ENCODE data around the gene COMT. TPM values are rescaled to one million over a fixed set of nuclear protein-coding genes. Genes with fewer than 3 reads are reported as not detected.
"Not testable (repeated sequence)": the region's sequence is repeated elsewhere in the genome, so short reads cannot be mapped to it uniquely, and the experiment has no call there.

The COMT gene
- total and polyA plus RNA-seq, 3 donors from 2014 or later: 147 to 427 (median 278) TPM

DNA sequence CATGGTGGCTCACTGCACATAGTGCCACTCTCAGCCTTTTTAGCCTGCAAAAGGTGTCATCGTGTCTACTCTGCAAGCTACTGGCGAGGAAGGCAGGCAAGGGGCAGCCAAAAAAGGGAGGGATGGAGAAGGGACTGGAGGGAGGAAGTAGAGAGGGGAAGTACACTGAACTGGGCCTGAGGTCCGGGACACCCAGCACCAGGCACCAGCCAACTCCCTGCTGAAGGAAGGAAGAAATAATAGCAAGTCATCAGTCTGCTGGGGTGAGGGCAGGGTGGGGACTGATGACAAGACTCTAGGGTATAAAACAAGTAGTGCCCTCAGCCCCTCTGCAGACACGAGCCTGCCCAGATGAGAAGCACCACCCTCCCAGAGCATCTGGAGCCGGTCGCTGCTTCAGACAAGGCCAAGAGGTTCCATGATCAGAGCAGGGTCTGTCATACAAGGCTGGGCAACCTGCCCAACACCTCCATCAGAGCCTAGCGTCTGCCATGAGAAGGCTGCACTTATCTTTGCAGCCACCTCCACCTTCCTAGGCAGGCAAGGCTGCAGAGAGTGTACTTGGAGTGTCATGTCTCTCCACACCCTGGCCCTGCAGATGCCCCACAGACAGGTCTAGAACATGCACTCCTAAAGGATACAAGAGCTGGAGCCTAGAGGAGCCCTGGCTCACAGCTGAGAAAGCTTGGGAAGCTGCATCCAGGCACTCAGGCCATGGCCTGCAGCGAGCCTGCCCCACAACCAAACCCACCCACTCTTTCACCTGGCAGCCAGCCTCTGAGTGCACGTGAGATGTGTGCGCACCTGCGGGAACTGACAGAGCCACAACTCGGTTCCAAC lies 9.0 kb upstream of the COMT start:
- Histone ChIP-seq H3K9me3 (no peaks in the 10 kb centered on the region), H3K27me3 (no peaks in the 10 kb centered on the region), H3K4me3 (no peak overlapping the region), H3K36me3 (ENCODE audit: low read depth, missing control alignments) (no peaks in the 10 kb centered on the region), H3K4me1 (no peaks in the 10 kb centered on the region), H3K27ac (no peak overlapping the region)
- intact Hi-C loops (cut with DNase I; ENCODE audit: low total_unique reads): no loop called here
- TF ChIP-seq, protein P1, sequence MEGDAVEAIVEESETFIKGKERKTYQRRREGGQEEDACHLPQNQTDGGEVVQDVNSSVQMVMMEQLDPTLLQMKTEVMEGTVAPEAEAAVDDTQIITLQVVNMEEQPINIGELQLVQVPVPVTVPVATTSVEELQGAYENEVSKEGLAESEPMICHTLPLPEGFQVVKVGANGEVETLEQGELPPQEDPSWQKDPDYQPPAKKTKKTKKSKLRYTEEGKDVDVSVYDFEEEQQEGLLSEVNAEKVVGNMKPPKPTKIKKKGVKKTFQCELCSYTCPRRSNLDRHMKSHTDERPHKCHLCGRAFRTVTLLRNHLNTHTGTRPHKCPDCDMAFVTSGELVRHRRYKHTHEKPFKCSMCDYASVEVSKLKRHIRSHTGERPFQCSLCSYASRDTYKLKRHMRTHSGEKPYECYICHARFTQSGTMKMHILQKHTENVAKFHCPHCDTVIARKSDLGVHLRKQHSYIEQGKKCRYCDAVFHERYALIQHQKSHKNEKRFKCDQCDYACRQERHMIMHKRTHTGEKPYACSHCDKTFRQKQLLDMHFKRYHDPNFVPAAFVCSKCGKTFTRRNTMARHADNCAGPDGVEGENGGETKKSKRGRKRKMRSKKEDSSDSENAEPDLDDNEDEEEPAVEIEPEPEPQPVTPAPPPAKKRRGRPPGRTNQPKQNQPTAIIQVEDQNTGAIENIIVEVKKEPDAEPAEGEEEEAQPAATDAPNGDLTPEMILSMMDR (IDR thresholded peaks at IDR 0.05): no peak
- no peak for TF ChIP-seq POLR2A (IDR thresholded peaks at IDR 0.05)
- 61 to 75% methylated on average over 8 to 12 of the region's 12 CpGs for WGBS, 2 donors
- no peak for DNase-seq

DNA sequence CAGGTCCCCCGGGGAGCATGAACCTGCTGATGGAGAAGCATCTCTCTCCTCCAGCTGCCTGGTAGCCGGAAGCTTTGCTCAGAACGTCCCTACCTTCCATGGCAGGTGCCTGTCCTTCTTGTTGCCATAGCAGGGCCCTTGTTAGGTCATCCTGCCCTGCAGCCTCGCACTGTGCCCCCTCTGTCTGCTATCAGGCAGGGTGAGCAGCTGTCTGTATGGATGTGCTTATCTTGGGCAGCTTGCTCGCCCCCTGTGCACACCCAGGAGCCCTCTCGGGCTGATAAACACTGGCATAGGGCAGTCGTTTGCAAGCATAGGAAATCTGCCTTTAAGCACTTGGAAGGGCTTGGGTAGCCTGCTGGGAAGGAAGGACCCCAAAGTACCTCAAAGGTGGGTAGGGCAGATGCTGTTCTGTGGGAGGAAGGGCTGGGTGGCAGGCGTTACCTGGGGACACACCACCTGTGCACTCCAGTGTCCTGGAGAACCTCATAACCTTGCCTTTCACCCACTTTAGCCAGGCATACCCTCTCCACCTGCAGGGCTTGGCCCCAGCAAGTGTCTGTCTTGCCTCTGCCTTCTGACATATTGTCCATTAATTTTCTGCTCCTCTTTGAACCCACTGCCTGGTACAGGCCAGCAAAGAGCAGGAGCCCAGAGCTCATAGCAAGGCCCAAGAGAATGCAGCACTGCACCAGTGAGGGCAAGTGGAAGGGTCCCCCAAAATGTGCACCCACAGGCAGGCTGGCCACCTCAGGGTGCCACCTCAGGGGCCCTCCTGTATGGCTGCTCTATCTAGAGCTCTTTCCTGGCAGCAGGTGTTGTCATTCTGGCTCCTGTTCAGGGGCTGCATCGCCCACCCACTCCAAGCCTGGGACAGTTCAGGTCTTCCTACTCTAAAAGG lies 8.0 kb upstream of the COMT start:
- intact Hi-C loops (cut with DNase I; ENCODE audit: low total_unique reads): no loop called here
- TF ChIP-seq, protein P1 (IDR thresholded peaks at IDR 0.05): no peak
- TF ChIP-seq POLR2A (IDR thresholded peaks at IDR 0.05): no peak
- no peaks in the 10 kb centered on the region for H3K36me3 ChIP-seq (ENCODE audit: low read depth, missing control alignments)

DNA sequence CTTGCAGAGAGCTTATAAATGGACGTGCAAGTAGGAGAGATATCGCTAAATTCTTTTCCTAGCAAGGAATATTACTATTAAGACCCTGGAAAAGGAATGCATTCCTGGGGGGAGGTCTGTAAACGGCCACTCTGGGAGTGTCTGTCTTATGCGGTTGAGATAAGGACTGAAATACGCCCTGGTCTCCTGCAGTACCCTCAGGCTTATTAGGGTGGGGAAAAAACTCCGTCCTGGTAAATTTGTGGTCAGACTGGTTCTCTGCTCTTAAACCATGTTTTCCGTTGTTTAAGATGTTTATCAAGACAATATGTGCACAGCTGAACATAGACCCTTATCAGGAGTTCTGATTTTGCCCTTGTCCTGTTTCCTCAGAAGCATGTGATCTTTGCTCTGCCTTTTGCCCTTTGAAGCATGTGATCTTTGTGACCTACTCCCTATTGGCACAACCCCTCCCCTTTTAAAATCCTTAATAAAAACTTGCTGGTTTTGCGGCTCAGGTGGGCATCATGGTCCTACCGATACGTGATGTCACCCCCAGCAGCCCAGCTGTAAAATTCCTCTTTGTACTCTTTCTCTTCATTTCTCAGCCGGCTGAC lies 6.4 kb upstream of the COMT start:
- WGBS, 2 donors: 91 to 92% methylated on average over 11 of the region's 11 CpGs
- H3K36me3 ChIP-seq (ENCODE audit: low read depth, missing control alignments); H3K4me3 ChIP-seq; intact Hi-C loops (cut with DNase I; ENCODE audit: low total_unique reads); H3K27me3 ChIP-seq; DNase-seq; H3K27ac ChIP-seq; H3K4me1 ChIP-seq; H3K9me3 ChIP-seq: not testable (repeated sequence)

More for the DNA sequence above, 8.0 kb upstream of the COMT start:
- DNase-seq: no peak
- H3K27ac ChIP-seq: no peak overlapping the region
- H3K27me3 ChIP-seq: no peaks in the 10 kb centered on the region
- no peak overlapping the region for H3K4me3 ChIP-seq
- no peaks in the 10 kb centered on the region for H3K4me1 ChIP-seq
- WGBS, 2 donors: 70 to 85% methylated on average over 7 to 9 of the region's 9 CpGs
- no peaks in the 10 kb centered on the region for H3K9me3 ChIP-seq

DNA sequence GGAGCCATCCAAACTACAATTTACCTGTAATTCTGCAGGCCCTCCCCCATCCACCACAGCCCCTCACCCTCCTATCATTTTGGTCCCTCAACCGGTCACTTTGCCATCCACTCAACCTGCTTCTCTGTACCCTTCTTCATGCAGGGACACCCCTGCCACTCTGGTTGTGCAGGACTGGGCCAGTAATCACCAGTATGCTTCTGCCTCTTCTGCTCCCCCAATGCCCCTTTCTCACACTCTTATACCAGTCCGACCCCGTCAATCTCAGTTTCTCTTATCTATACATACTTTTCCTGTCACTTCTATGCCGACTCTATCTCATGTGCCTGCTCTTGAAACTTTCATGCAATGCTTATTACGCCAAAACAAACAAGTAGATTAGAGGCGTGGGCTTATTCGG lies 5.1 kb upstream of the COMT start:
- no peak for TF ChIP-seq POLR2A (IDR thresholded peaks at IDR 0.05)
- TF ChIP-seq, protein P1 (IDR thresholded peaks at IDR 0.05): no peak
- intact Hi-C loops (cut with DNase I; ENCODE audit: low total_unique reads): no loop called here

More for the DNA sequence above, 5.1 kb upstream of the COMT start:
- Histone ChIP-seq H3K36me3 (ENCODE audit: low read depth, missing control alignments) (no peaks in the 10 kb centered on the region), H3K27me3 (no peaks in the 10 kb centered on the region), H3K4me3 (no peak overlapping the region), H3K9me3 (no peaks in the 10 kb centered on the region), H3K4me1 (peaks cover 11% of the 10 kb centered on the region), H3K27ac (no peak overlapping the region)
- no peak for DNase-seq
- 96 to 97% methylated on average over 7 of the region's 7 CpGs for WGBS, 2 donors
